Measurements from ENCODE around the gene SPRYD3.
"Not testable (repeated sequence)": the region's sequence is repeated elsewhere in the genome, so short reads cannot be mapped to it uniquely, and the experiment has no call there.

SPRYD3 gene

DNA sequence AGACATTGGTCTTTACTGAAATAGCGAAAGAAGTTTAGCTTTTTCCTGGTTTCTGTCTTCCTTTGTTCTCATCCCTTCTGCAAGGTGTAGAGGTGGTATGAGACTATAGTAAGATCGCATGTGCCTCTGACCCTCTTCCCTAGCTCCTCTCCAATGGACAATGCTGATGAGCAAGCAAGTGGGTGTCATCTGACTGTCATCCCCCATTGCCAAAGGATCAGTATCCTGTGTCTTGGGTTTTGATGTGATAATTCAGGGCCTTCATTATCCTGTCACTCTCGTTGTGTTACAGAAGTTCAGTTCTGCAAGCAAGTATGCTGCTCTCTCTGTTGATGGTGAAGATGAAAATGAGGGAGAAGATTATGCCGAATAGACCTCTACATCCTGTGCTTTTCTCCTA, 39.3 kb downstream of the SPRYD3 start:
- no peak for DNase-seq (ENCODE audit: low read depth)
- H3K4me3 ChIP-seq (ENCODE audit: low read depth, low read length) = no peak overlapping the region
- TF ChIP-seq, protein P1, sequence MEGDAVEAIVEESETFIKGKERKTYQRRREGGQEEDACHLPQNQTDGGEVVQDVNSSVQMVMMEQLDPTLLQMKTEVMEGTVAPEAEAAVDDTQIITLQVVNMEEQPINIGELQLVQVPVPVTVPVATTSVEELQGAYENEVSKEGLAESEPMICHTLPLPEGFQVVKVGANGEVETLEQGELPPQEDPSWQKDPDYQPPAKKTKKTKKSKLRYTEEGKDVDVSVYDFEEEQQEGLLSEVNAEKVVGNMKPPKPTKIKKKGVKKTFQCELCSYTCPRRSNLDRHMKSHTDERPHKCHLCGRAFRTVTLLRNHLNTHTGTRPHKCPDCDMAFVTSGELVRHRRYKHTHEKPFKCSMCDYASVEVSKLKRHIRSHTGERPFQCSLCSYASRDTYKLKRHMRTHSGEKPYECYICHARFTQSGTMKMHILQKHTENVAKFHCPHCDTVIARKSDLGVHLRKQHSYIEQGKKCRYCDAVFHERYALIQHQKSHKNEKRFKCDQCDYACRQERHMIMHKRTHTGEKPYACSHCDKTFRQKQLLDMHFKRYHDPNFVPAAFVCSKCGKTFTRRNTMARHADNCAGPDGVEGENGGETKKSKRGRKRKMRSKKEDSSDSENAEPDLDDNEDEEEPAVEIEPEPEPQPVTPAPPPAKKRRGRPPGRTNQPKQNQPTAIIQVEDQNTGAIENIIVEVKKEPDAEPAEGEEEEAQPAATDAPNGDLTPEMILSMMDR (IDR thresholded peaks at IDR 0.05; ENCODE audit: low read depth, low read length, missing control alignments) = no peak

DNA sequence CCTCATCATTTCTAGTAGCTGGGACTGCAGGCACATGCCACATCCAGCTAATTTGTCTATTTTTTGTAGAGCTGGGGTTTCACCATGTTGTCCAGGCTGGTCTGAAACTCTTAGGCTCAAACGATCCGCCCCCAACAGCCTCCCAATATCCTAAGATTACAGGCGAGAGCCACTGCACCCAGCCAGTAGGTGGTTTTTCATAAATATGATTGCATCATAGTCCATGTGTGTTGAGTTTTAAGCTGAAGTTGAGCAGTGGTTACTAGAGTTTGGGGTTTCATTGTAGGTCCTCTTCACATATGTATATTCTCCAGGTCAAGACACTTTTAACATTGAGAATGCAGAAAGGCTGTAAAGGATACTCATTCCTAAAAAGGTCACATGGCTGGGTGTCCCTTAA, 42.4 kb downstream of the SPRYD3 start:
- TF ChIP-seq, protein P1 (IDR thresholded peaks at IDR 0.05; ENCODE audit: low read depth, low read length, missing control alignments) = no peak
- no peak for DNase-seq (ENCODE audit: low read depth)
- no peak overlapping the region for H3K4me3 ChIP-seq (ENCODE audit: low read depth, low read length)

DNA sequence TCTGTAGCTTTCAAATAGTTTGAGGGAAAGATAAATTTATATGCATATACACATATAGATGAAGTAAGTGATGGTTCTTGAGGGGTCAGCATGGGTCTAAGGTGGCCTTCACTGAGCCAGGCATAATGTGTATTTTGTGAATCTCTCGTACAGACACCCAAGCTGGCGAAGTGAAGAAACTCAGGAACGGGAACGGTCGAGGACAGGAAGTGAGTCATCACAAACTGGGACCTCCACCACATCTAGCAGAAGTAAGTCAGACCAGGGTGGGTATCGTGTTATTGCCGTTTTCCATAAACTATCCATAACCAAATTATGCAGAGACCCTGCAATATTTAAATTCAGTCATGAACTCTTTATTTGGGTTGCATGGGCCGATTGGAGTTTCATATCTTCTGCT, 44.7 kb downstream of the SPRYD3 start:
- TF ChIP-seq, protein P1 (IDR thresholded peaks at IDR 0.05; ENCODE audit: low read depth, low read length, missing control alignments) = no peak
- DNase-seq (ENCODE audit: low read depth) = no peak

DNA sequence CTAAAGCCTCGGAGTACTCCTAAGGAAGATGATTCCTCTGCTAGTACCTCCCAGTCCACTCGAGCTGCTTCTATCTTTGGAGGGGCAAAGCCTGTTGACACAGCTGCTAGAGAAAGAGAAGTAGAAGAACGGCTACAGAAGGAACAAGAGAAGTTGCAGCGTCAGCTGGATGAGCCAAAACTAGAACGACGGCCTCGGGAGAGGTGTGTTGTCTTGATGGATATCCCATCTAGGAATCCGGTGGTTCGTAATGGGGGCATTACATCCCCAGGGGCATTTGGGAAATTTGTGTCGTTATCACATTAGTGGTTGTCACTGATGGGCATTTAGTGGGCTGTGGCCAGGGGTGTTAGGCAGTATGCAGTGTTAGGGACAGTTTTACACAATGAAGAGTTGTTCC, 45.4 kb downstream of the SPRYD3 start:
- not testable (repeated sequence) for DNase-seq (ENCODE audit: low read depth)

More for the DNA sequence above, 44.7 kb downstream of the SPRYD3 start:
- H3K4me3 ChIP-seq (ENCODE audit: low read depth, low read length) = no peak overlapping the region

DNA sequence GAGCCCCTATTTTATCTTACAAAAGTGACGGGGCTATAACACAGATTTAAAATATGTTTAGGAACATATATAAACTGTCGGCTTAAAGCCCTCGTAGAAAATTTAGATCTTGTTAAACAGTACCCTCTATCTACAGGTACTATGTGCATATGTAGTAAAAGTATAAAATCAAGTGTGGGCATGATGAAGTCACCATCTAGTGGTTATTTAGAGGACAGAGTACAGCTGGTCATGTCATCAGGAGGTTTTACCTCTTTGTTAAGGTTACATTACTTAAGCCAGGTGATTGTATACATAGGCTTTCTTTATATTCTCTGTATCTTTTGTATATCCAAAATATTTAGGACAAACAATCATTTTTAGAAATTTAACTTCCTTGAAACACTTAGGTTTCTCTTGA, 47.6 kb downstream of the SPRYD3 start:
- no peak overlapping the region for H3K4me3 ChIP-seq (ENCODE audit: low read depth, low read length)
- DNase-seq (ENCODE audit: low read depth) = no peak
- TF ChIP-seq, protein P1 (IDR thresholded peaks at IDR 0.05; ENCODE audit: low read depth, low read length, missing control alignments) = no peak

More for the DNA sequence above, 45.4 kb downstream of the SPRYD3 start:
- not testable (repeated sequence) for H3K4me3 ChIP-seq (ENCODE audit: low read depth, low read length)

DNA sequence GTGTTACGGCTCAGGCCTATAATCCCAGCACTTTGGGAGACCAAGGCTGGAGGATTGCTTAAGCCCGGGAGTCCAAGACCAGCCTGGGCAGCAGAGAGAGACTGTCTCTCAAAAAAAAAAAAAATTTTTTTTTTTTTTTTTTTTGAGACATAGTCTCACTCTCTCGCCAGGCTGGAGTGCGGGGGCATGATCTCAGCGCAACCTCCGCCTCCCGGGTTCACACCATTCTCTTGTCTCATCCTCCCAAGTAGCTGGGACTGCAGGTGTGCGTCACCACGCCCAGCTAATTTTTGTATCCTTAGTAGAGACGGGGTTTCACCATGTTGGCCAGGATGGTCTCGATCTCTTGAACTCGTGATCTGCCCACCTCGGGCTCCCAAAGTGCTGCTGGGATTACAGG, 52.2 kb downstream of the SPRYD3 start:
- DNase-seq (ENCODE audit: low read depth); H3K4me3 ChIP-seq (ENCODE audit: low read depth, low read length): not testable (repeated sequence)

DNA sequence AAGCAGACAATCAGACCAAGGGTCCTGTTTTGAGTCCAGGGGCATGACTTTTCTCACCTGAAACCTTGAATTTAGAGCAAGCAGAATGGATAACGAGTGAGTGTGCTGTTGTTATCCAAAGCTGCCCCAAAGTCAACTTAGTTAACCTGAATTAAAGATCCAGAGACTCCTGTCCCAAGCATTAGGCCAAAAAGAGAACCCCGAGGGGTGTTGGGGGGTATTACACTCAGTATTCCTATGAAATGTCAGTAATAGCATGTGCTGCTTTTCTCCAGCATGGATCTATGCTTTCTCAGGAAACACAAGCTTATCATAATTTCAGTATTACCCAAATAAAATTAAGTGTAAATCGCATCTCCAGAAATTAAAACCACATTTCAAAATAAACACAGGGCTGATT, 53.9 kb downstream of the SPRYD3 start:
- no peak overlapping the region for H3K4me3 ChIP-seq (ENCODE audit: low read depth, low read length)
- DNase-seq (ENCODE audit: low read depth) = no peak
- TF ChIP-seq, protein P1 (IDR thresholded peaks at IDR 0.05; ENCODE audit: low read depth, low read length, missing control alignments) = no peak

DNA sequence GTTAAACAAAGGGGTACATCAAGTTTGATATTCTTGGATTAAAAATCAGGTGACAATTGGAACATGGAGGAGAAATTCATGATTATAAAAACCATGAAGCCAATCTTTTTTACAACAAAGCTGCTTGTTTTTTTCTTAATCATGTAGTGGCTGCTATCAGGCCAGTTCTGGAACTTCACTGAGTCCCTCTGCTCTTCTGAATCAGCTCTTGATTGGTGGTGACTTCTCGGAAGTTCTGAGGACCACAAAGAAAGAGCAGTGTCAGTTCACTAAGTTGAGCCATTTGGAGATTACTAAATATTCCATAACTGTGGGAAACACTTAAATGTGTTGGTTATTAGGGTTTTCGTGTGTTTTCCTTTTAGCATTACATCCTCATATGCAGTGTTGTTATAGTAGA, 64.5 kb downstream of the SPRYD3 start:
- no peak for DNase-seq (ENCODE audit: low read depth)
- no peak overlapping the region for H3K4me3 ChIP-seq (ENCODE audit: low read depth, low read length)
- TF ChIP-seq, protein P1 (IDR thresholded peaks at IDR 0.05; ENCODE audit: low read depth, low read length, missing control alignments) = no peak
